T-helper 1 cell treated with Interleukin-12 subunit alpha and Interleukin-12 subunit beta and Interleukin-4 antibody, amounts not matched to agents 30 μg/mL and 1 μg/mL, for 36 hours (primary cell): ENCODE results near the gene PRRC2B.

ENCODE experiments used
- H3K27ac Mint-ChIP-seq: one replicate; pipeline ENCODE4 v1.8.0; 2021; ENCODE audit warnings: mild to moderate bottlenecking, mixed read lengths
- H3K27me3 Mint-ChIP-seq: one replicate; pipeline ENCODE4 v1.8.0; 2021; ENCODE audit warnings: low read depth, mixed read lengths
- H3K36me3 Mint-ChIP-seq: one replicate; pipeline ENCODE4 v1.8.0; 2021; ENCODE audit warnings: low read depth, mixed read lengths
- H3K4me1 Mint-ChIP-seq: one replicate; pipeline ENCODE4 v1.8.0; 2021; ENCODE audit warnings: low read depth, mixed read lengths
- H3K4me3 Mint-ChIP-seq: one replicate; pipeline ENCODE4 v1.8.0; 2021; ENCODE audit warnings: mild to moderate bottlenecking, moderate library complexity, mixed read lengths
- H3K9me3 Mint-ChIP-seq: one replicate; pipeline ENCODE4 v1.8.0; 2021; ENCODE audit warnings: mixed read lengths

The PRRC2B gene

GRCh38 chr9:131410044-131410491 lies 16.2 kb downstream of the PRRC2B start:
- peak overlapping the region; percentile 70 for H3K4me3 Mint-ChIP-seq
- peaks cover 16% of the 10 kb centered on the region for H3K36me3 Mint-ChIP-seq
- peak overlapping the region; percentile 72 for H3K27ac Mint-ChIP-seq
- peaks cover 65% of the 10 kb centered on the region for H3K4me1 Mint-ChIP-seq
- no peaks in the 10 kb centered on the region for H3K9me3 Mint-ChIP-seq
- H3K27me3 Mint-ChIP-seq = no peaks in the 10 kb centered on the region

GRCh38 chr9:131411719-131412681 lies 18.1 kb downstream of the PRRC2B start:
- Mint-ChIP-seq H3K27ac (no peak overlapping the region), H3K4me1 (peaks cover 62% of the 10 kb centered on the region), H3K4me3 (no peak overlapping the region), H3K36me3 (peaks cover 20% of the 10 kb centered on the region), H3K9me3 (no peaks in the 10 kb centered on the region), H3K27me3 (no peaks in the 10 kb centered on the region)

- Mint-ChIP-seq H3K27ac (peak overlapping the region; percentile 24), H3K9me3 (no peaks in the 10 kb centered on the region), H3K4me1 (peaks cover 69% of the 10 kb centered on the region), H3K36me3 (peaks cover 31% of the 10 kb centered on the region), H3K4me3 (no peak overlapping the region), H3K27me3 (no peaks in the 10 kb centered on the region)
Measured at GRCh38 chr9:131416509-131416908, 22.6 kb downstream of the PRRC2B start.

- Mint-ChIP-seq H3K27me3 (no peaks in the 10 kb centered on the region), H3K36me3 (peaks cover 34% of the 10 kb centered on the region), H3K4me1 (peaks cover 69% of the 10 kb centered on the region), H3K9me3 (no peaks in the 10 kb centered on the region), H3K27ac (peak overlapping the region; percentile 86), H3K4me3 (peak overlapping the region; percentile 67)
Measured at GRCh38 chr9:131417264-131418142, 23.6 kb downstream of the PRRC2B start.

GRCh38 chr9:131418143-131419025 lies 24.5 kb downstream of the PRRC2B start:
- H3K27ac Mint-ChIP-seq = peak overlapping the region; percentile 86
- peak overlapping the region; percentile 67 for H3K4me3 Mint-ChIP-seq
- no peaks in the 10 kb centered on the region for H3K27me3 Mint-ChIP-seq
- peaks cover 72% of the 10 kb centered on the region for H3K4me1 Mint-ChIP-seq
- peaks cover 31% of the 10 kb centered on the region for H3K36me3 Mint-ChIP-seq
- H3K9me3 Mint-ChIP-seq = no peaks in the 10 kb centered on the region

DNA sequence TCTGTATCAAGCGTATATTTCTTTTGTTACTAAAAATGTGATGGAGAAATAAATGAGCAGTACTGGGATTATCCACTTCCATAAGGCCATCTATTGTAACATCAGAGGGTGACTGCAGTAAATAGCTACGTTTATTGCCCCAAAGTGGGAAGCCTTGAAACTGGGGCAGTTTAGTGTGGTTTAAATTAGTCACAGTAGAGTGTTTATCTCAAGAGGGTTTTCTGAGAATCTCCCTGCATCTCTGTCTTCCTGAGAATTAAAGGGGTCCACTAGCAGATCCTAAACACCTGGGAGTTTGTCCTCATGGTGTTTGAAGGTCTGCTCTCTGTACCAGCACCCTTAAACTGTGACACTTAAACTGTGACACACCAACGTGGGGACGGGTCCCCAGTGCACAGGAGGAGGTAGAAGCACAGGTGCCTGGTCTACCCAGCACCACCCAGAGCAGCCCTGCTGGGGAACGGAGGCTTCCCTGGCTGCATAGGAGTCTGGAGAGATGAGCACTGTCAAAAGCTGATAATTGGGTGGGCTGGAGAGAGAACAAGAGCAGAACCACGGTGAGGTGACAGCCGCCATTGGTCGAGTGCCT lies 25.2 kb downstream of the PRRC2B start:
- peak overlapping the region; percentile 86 for H3K27ac Mint-ChIP-seq
- no peaks in the 10 kb centered on the region for H3K9me3 Mint-ChIP-seq
- peak overlapping the region; percentile 67 for H3K4me3 Mint-ChIP-seq
- no peaks in the 10 kb centered on the region for H3K27me3 Mint-ChIP-seq
- peaks cover 29% of the 10 kb centered on the region for H3K36me3 Mint-ChIP-seq
- peaks cover 69% of the 10 kb centered on the region for H3K4me1 Mint-ChIP-seq

DNA sequence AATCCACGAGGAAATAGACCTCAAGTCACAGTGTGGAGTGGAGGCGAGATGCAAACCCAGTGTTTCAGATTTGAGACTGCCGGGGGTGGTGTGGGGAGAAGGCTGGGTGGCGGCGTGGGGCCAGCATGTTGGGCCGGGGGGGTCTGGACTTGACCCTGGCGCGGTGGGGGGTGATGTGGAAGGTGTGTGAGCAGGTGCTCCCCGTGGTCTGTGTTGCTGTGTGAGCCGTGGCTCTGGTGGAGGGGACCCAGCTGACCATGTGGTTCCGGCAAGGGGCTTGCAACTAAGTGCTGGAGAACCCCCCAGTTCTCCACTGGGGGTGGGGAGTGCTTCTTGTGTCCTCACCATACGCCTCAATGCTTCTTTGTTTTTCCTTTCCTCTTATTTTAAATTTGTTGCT lies 25.8 kb downstream of the PRRC2B start:
- no peak overlapping the region for H3K27ac Mint-ChIP-seq
- peaks cover 69% of the 10 kb centered on the region for H3K4me1 Mint-ChIP-seq
- H3K4me3 Mint-ChIP-seq = peak overlapping the region; percentile 67

DNA sequence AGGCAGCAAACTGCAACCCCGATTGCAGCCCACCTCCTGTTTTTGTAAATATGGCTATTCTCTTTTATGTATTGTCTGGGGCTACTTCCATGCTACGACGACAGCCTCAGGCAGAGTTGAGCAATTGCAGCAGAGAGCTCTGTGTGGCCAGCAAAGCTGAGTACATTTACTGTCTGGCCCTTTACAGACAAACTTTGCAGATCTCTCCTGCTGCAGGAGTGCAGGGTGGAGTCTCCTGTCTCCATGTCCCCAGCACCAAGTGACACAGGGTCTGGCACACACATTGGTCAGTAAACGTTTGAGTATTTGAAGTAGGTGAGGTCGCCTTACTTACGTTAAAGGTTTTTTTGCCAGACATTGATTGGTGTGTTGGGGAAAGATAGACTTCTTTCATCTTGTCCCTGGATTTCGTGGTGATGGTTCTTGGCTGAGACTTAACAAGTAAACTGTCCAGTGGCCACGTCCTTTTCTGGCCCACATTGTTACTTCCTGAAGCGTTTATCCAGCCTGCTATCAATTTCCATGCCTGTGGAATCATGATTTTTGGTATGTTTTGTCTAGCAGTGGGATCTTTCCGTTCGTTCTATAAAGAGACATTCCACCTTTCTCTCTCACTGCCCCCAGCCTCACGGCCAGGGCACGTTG lies 27.2 kb downstream of the PRRC2B start:
- H3K27ac Mint-ChIP-seq = peak overlapping the region; percentile 67
- peaks cover 30% of the 10 kb centered on the region for H3K36me3 Mint-ChIP-seq
- H3K4me3 Mint-ChIP-seq = peak overlapping the region; percentile 17
- peaks cover 66% of the 10 kb centered on the region for H3K4me1 Mint-ChIP-seq
- no peaks in the 10 kb centered on the region for H3K27me3 Mint-ChIP-seq
- H3K9me3 Mint-ChIP-seq = no peaks in the 10 kb centered on the region

More for the DNA sequence above, 25.8 kb downstream of the PRRC2B start:
- Mint-ChIP-seq H3K9me3 (no peaks in the 10 kb centered on the region), H3K27me3 (no peaks in the 10 kb centered on the region), H3K36me3 (peaks cover 29% of the 10 kb centered on the region)

DNA sequence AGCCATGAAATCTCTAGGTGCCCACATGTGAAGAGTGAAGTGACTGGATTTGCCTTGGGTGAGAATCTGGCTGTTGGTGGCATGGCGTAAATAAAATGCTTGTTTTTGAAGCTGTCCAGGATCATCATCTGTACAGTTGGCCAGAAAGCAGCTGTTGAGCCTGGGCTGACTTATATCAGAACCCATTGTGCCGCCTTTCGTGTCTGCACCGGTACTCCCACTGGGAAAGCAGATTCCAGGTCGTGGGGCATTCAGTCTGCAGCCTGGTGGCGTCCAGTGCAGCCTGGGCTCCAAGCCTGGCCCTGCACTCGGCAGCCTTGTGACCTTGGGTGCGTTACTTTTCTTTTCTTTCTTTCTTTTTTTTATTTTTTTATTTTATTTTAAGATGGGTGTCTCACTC lies 27.8 kb downstream of the PRRC2B start:
- Mint-ChIP-seq H3K36me3 (peaks cover 34% of the 10 kb centered on the region), H3K4me3 (no peak overlapping the region), H3K9me3 (no peaks in the 10 kb centered on the region), H3K27me3 (no peaks in the 10 kb centered on the region), H3K27ac (peak overlapping the region; percentile 57), H3K4me1 (peaks cover 63% of the 10 kb centered on the region)

DNA sequence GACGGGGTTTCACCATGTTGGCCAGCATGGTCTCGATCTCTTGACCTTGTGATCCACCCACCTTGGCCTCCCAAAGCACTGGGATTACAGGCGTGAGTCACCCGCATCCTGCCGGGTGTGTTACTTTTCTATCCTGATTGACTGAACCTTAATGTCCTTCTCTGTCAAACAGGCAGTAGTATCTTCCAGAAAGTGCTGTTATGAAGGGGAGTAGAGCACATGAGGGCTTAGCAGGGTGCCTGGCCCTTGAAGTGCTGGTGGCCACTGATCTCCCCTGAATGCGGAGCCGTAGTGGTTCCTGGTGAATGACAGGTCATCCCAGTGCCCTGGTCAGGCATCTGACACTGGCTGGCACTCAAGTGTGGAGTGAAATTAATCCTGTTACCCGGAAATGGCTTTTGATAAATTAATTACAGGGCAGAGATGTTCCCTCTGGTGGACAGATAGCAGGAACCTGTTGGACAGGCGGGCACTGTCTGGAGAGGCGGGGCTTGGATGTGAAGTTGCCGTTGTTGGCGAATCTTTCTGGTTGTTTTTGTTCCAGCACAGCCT lies 28.4 kb downstream of the PRRC2B start:
- Mint-ChIP-seq H3K27me3 (no peaks in the 10 kb centered on the region), H3K36me3 (peaks cover 34% of the 10 kb centered on the region), H3K27ac (peak overlapping the region; percentile 36), H3K9me3 (no peaks in the 10 kb centered on the region), H3K4me3 (no peak overlapping the region), H3K4me1 (peaks cover 63% of the 10 kb centered on the region)

DNA sequence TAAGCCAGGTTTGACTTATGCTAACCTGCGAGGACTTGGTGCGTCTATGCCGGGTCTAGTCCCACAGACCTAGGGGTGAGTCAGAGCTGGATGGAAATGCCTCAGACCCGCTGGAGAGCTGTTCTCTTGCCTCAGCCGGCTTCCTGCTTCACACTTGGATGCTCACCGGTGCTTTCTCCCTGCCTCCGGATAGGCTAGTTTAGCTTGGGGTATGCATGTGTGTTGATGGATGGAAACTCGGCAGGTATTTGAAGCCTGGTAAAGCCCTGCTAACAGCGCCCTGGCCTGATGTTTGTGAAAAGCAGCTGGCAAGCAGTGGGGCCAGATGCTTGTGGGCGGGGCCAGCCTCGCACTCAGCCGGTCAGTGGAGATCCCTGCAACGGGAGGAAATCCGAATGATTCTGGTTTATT lies 29.3 kb downstream of the PRRC2B start:
- Mint-ChIP-seq H3K36me3 (peaks cover 33% of the 10 kb centered on the region), H3K4me1 (peaks cover 54% of the 10 kb centered on the region), H3K4me3 (no peak overlapping the region), H3K27ac (no peak overlapping the region), H3K9me3 (no peaks in the 10 kb centered on the region), H3K27me3 (no peaks in the 10 kb centered on the region)

- peaks cover 20% of the 10 kb centered on the region for H3K36me3 Mint-ChIP-seq
- peaks cover 33% of the 10 kb centered on the region for H3K4me1 Mint-ChIP-seq
- no peaks in the 10 kb centered on the region for H3K27me3 Mint-ChIP-seq
- no peak overlapping the region for H3K27ac Mint-ChIP-seq
- H3K4me3 Mint-ChIP-seq = no peak overlapping the region
- H3K9me3 Mint-ChIP-seq = no peaks in the 10 kb centered on the region
Measured at GRCh38 chr9:131426545-131426944, 32.7 kb downstream of the PRRC2B start.
